Thyroid gland (tissue), 4 donors: ENCODE results near the gene ROBO4.

Source experiments
- CTCF ChIP-seq, 6 experiments: fragments of 200-600 bp in 3 of 6; fragments of 450-650 bp in 3 of 6; sonication (generic) in 3 of 6; IDR thresholded peaks; one replicate each; pipeline ENCODE4 v1.5.1; 2016 to 2019; ENCODE audit warnings: antibody characterized with exemption in 6 of 6, mild to moderate bottlenecking in 2 of 6, inconsistent platforms in 1 of 6, moderate library complexity in 1 of 6
- POLR2A ChIP-seq, 2 donors: fragments of 450-650 bp; IDR thresholded peaks; one replicate each; pipeline ENCODE4 v1.6.1; 2017; ENCODE audit warnings: antibody characterized with exemption in 2 of 2, mild to moderate bottlenecking in 2 of 2, moderate library complexity in 1 of 2

- TF ChIP-seq CTCF (IDR thresholded peaks at IDR 0.05) (no peak), POLR2A (IDR thresholded peaks at IDR 0.05) (no peak)
Measured at GRCh38 chr11:124945826-124946225, 48.2 kb upstream of the ROBO4 start.
